ENCODE results near the gene LPCAT2. TPM values are rescaled to one million over a fixed set of nuclear protein-coding genes. Genes with fewer than 3 reads are reported as not detected.

The LPCAT2 gene
- total and polyA plus RNA-seq, 2 experiments from 2014 or later = 7.8 to 23.8 TPM

- ATAC-seq = no peak
- no peak overlapping the region for H2AFZ ChIP-seq
- TF ChIP-seq ZNF114 (CRISPR knock-in tag; IDR thresholded peaks at IDR 0.05) (no peak), EZH2phosphoT487 (IDR thresholded peaks at IDR 0.05; ENCODE audit: unreplicated experiment) (no peak), CREB1 (CRISPR knock-in tag; IDR thresholded peaks at IDR 0.05; ENCODE audit: low read depth) (no peak)
- H3K4me2 ChIP-seq = no peak overlapping the region
- Mint-ChIP-seq H3K4me1 (peaks cover 43% of the 10 kb centered on the region), H3K36me3 (ENCODE audit: low read depth) (no peaks in the 10 kb centered on the region), H3K4me3 (no peak overlapping the region), H3K27me3 (ENCODE audit: insufficient read depth, low read depth, poor library complexity) (peaks cover 39% of the 10 kb centered on the region), H3K27ac (no peak overlapping the region), H3K9me3 (no peaks in the 10 kb centered on the region; the same call in 2 of the 3 replicates)
- H3K79me2 ChIP-seq (replicated peaks; ENCODE audit: insufficient read depth) = no peaks in the 10 kb centered on the region
- H3K4me1 ChIP-seq (ENCODE audit: insufficient read depth) = peaks cover 31% of the 10 kb centered on the region
- H3F3A ChIP-seq (replicated peaks; ENCODE audit: low read depth) = 0 out of 2 replicates have a peak, but pooled peaks cover 3% of the 10 kb centered on the region
- DNase-seq (ENCODE audit: low spot score) = no peak
- H3K27me3 ChIP-seq (ENCODE audit: insufficient read depth) = peaks cover 63% of the 10 kb centered on the region
- H3K4me3 ChIP-seq = no peak overlapping the region
- no peaks in the 10 kb centered on the region for H3K36me3 ChIP-seq (ENCODE audit: insufficient read depth)
- H3K27ac ChIP-seq (ENCODE audit: low read depth) = no peak overlapping the region
- H3K9me2 ChIP-seq (ENCODE audit: insufficient read depth) = no peaks in the 10 kb centered on the region
- H4K20me1 ChIP-seq (replicated peaks; ENCODE audit: insufficient read depth) = peaks cover 7% of the 10 kb centered on the region
These were observed 32.0 kb upstream of the LPCAT2 start for GRCh38 chr16:55476625-55477533.

- H3K27ac ChIP-seq (ENCODE audit: low read depth) = no peak overlapping the region
- H3K4me2 ChIP-seq = peak overlapping the region; percentile 99; the same call in 1 of the 2 replicates
- no peak for DNase-seq (ENCODE audit: low spot score)
- H3F3A ChIP-seq (replicated peaks; ENCODE audit: low read depth) = 0 out of 2 replicates have a peak, but pooled peaks cover 3% of the 10 kb centered on the region
- no peaks in the 10 kb centered on the region for H3K9me2 ChIP-seq (ENCODE audit: insufficient read depth)
- no peak overlapping the region; the same call in 2 of the 3 replicates for H3K4me3 Mint-ChIP-seq
- no peaks in the 10 kb centered on the region for H3K36me3 Mint-ChIP-seq (ENCODE audit: low read depth)
- no peak overlapping the region for H2AFZ ChIP-seq
- ATAC-seq = no peak
- H4K20me1 ChIP-seq (replicated peaks; ENCODE audit: insufficient read depth) = peaks cover 7% of the 10 kb centered on the region
- H3K4me1 ChIP-seq (ENCODE audit: insufficient read depth) = peaks cover 31% of the 10 kb centered on the region
- H3K36me3 ChIP-seq (ENCODE audit: insufficient read depth) = no peaks in the 10 kb centered on the region
- no peak overlapping the region for H3K4me3 ChIP-seq
- no peaks in the 10 kb centered on the region for H3K79me2 ChIP-seq (replicated peaks; ENCODE audit: insufficient read depth)
- peaks cover 66% of the 10 kb centered on the region for H3K27me3 ChIP-seq (ENCODE audit: insufficient read depth)
- H3K27me3 Mint-ChIP-seq (ENCODE audit: insufficient read depth, low read depth, poor library complexity) = peaks cover 39% of the 10 kb centered on the region
- no peak overlapping the region for H3K27ac Mint-ChIP-seq
- H3K4me1 Mint-ChIP-seq = peaks cover 43% of the 10 kb centered on the region
- no peaks in the 10 kb centered on the region; the same call in 2 of the 3 replicates for H3K9me3 Mint-ChIP-seq
- TF ChIP-seq EZH2 (IDR thresholded peaks at IDR 0.05; ENCODE audit: low read depth, unreplicated experiment) = no peak
- TF ChIP-seq ZNF462 (CRISPR knock-in tag; IDR thresholded peaks at IDR 0.05) = no peak
- TF ChIP-seq JUNB (IDR thresholded peaks at IDR 0.05; ENCODE audit: unreplicated experiment) = no peak
- TF ChIP-seq CTCF (conservative IDR thresholded peaks at IDR 0.05; ENCODE audit: low read depth in 2 of 2) = no peak
- no peak for TF ChIP-seq ZNF331 (CRISPR knock-in tag; IDR thresholded peaks at IDR 0.05; ENCODE audit: low read depth)
- no peak for TF ChIP-seq EZH2phosphoT487 (IDR thresholded peaks at IDR 0.05; ENCODE audit: unreplicated experiment)
These were observed 31.1 kb upstream of the LPCAT2 start for GRCh38 chr16:55477736-55478135.
